Loucy (cell line): ENCODE measurements around the gene ALCAM.

Experiments
- H2AFZ ChIP-seq: fragments of 200-600 bp; sonication (generic); 2 replicates; pipeline ENCODE4 v1.6.0; 2016; ENCODE audit warnings: antibody characterized with exemption, mild to moderate bottlenecking, low read length, moderate library complexity
- H3F3A ChIP-seq: fragments of 200-600 bp; 2 replicates; pipeline ENCODE4 v1.6.0; 2016; ENCODE audit warnings: antibody characterized with exemption, low read depth, mild to moderate bottlenecking
- H3K27me3 ChIP-seq: fragments of 200-600 bp; sonication (generic); 2 replicates; pipeline ENCODE4 v1.6.1; 2014; ENCODE audit warnings: low read length, mild to moderate bottlenecking; ENCODE audit not compliant: insufficient read depth, poor library complexity, severe bottlenecking
- H3K36me3 ChIP-seq: fragments of 200-600 bp; sonication (generic); 2 replicates; pipeline ENCODE4 v1.6.1; 2016; ENCODE audit warnings: low read length; ENCODE audit not compliant: insufficient read depth
- H3K4me1 ChIP-seq: fragments of 200-600 bp; sonication (generic); 2 replicates; pipeline ENCODE4 v1.5.1; 2014; ENCODE audit warnings: low read length, mild to moderate bottlenecking; ENCODE audit not compliant: insufficient read depth, poor library complexity, severe bottlenecking
- H3K4me2 ChIP-seq: fragments of 200-600 bp; sonication (generic); 2 replicates; pipeline ENCODE4 v1.6.0; 2014; ENCODE audit warnings: antibody characterized with exemption, low read length, low read depth, mild to moderate bottlenecking; ENCODE audit not compliant: poor library complexity, severe bottlenecking
- H3K4me3 ChIP-seq: fragments of 200-600 bp; sonication (generic); 2 replicates; pipeline ENCODE4 v1.5.1; 2014; ENCODE audit warnings: low read length, mild to moderate bottlenecking, mixed read lengths; ENCODE audit not compliant: poor library complexity, severe bottlenecking
- H3K79me2 ChIP-seq: fragments of 200-600 bp; sonication (generic); 2 replicates; pipeline ENCODE4 v1.6.1; 2014; ENCODE audit warnings: low read length; ENCODE audit not compliant: insufficient read depth
- H3K9ac ChIP-seq: fragments of 200-600 bp; sonication (generic); 2 replicates; pipeline ENCODE4 v1.6.0; 2014; ENCODE audit warnings: mild to moderate bottlenecking, low read depth, low read length, moderate library complexity; ENCODE audit not compliant: poor library complexity, severe bottlenecking
- H3K9me2 ChIP-seq: fragments of 200-600 bp; sonication (generic); replicated peaks from 2 replicates; pipeline ENCODE4 v1.6.1; 2016; ENCODE audit warnings: low read depth, low read length, mixed read lengths
- H3K9me3 ChIP-seq: fragments of 200-600 bp; sonication (generic); 2 replicates; pipeline ENCODE4 v1.6.1; 2014; ENCODE audit warnings: mild to moderate bottlenecking, antibody characterized with exemption, low read length, low read depth; ENCODE audit not compliant: insufficient read depth
- H4K20me1 ChIP-seq: fragments of 200-600 bp; sonication (generic); 2 replicates; pipeline ENCODE4 v1.6.0; 2014; ENCODE audit warnings: antibody characterized with exemption, low read length, mild to moderate bottlenecking; ENCODE audit not compliant: insufficient read depth, poor library complexity, severe bottlenecking
- CTCF ChIP-seq: fragments of 200-600 bp; sonication (generic); conservative IDR thresholded peaks from 2 replicates; pipeline ENCODE4 v1.5.1; 2014; ENCODE audit warnings: mild to moderate bottlenecking, antibody characterized with exemption, low read length
- EZH2phosphoT487 ChIP-seq: fragments of 200-600 bp; IDR thresholded peaks from 2 replicates; pipeline ENCODE4 v1.6.1; 2018; ENCODE audit warnings: antibody characterized with exemption, mild to moderate bottlenecking, moderate library complexity, borderline replicate concordance

The ALCAM gene

GRCh38 chr3:105351821-105352220 lies 14.9 kb upstream of the ALCAM start:
- no peaks in the 10 kb centered on the region for H4K20me1 ChIP-seq
- H2AFZ ChIP-seq: no peak overlapping the region
- H3K4me2 ChIP-seq: no peak overlapping the region
- no peaks in the 10 kb centered on the region for H3K36me3 ChIP-seq
- H3K9me2 ChIP-seq: no peaks in the 10 kb centered on the region
- no peaks in the 10 kb centered on the region for H3F3A ChIP-seq
- H3K79me2 ChIP-seq: no peaks in the 10 kb centered on the region
- no peaks in the 10 kb centered on the region for H3K4me1 ChIP-seq
- H3K9ac ChIP-seq: no peak overlapping the region
- TF ChIP-seq CTCF (no peak), EZH2phosphoT487 (no peak)
- peaks cover 4% of the 10 kb centered on the region for H3K27me3 ChIP-seq
- H3K4me3 ChIP-seq: no peak overlapping the region
- no peaks in the 10 kb centered on the region for H3K9me3 ChIP-seq

- Histone ChIP-seq H3K9ac (no peak overlapping the region), H3K4me2 (no peak overlapping the region), H2AFZ (no peak overlapping the region)
Measured at GRCh38 chr3:105352976-105353375, 13.7 kb upstream of the ALCAM start.

GRCh38 chr3:105353485-105354161 lies 13.1 kb upstream of the ALCAM start:
- Histone ChIP-seq H3F3A (no peaks in the 10 kb centered on the region), H4K20me1 (no peaks in the 10 kb centered on the region), H3K9me2 (no peaks in the 10 kb centered on the region), H3K79me2 (no peaks in the 10 kb centered on the region), H3K4me3 (no peak overlapping the region), H3K9ac (no peak overlapping the region), H3K36me3 (no peaks in the 10 kb centered on the region), H3K4me1 (no peaks in the 10 kb centered on the region), H3K4me2 (no peak overlapping the region), H2AFZ (no peak overlapping the region), H3K9me3 (no peaks in the 10 kb centered on the region), H3K27me3 (peaks cover 4% of the 10 kb centered on the region)
- TF ChIP-seq CTCF (no peak), EZH2phosphoT487 (no peak)

More at GRCh38 chr3:105352976-105353375, 13.7 kb upstream of the ALCAM start:
- H3K9me2 ChIP-seq: no peaks in the 10 kb centered on the region
- no peak for TF ChIP-seq EZH2phosphoT487
- TF ChIP-seq CTCF: no peak
- H3K4me3 ChIP-seq: no peak overlapping the region
- no peaks in the 10 kb centered on the region for H3K36me3 ChIP-seq
- H3K4me1 ChIP-seq: no peaks in the 10 kb centered on the region
- H4K20me1 ChIP-seq: no peaks in the 10 kb centered on the region
- H3K79me2 ChIP-seq: no peaks in the 10 kb centered on the region
- no peaks in the 10 kb centered on the region for H3K9me3 ChIP-seq
- no peaks in the 10 kb centered on the region for H3F3A ChIP-seq
- peaks cover 4% of the 10 kb centered on the region for H3K27me3 ChIP-seq
